GM12878 (cell line): ENCODE results near the gene SERP1. TPM values are rescaled to one million over a fixed set of nuclear protein-coding genes. Genes with fewer than 3 reads are reported as not detected.

Source experiments
- ATAC-seq: fragments of 200-7000 bp; cut with Tn5 transposase; 3 replicates; pipeline ENCODE4 v1.9.1; 2020; ENCODE audit warnings: mild to moderate bottlenecking, moderate library complexity
- BruUV-seq: library from RNA; stranded (reverse); fragments of 400-500 nt; replicated peaks from 2 replicates; lab custom pipeline; 2021; lab: Mats Ljungman, UMichigan
- CTCF ChIA-PET: fragments of 300-600 bp; sonication (Branson Sonifier 250); formaldehyde crosslinking; extraction: SDS; loops from one replicate; lab custom pipeline; 2021; ENCODE audit warnings: inconsistent platforms; lab: Yijun Ruan, JAX
- POLR2A ChIA-PET: fragments of 350-600 bp; formaldehyde crosslinking; extraction: SDS; loops from one replicate; lab custom pipeline; 2021; ENCODE audit warnings: inconsistent platforms; lab: Charles Lee
- RAD21 ChIA-PET: fragments of 300-600 bp; sonication (Branson Sonifier 250); formaldehyde crosslinking; loops from one replicate; lab custom pipeline; 2023; ENCODE audit warnings: antibody characterized with exemption; ENCODE audit not compliant: unreplicated experiment; lab: Charles Lee
- SMC1A ChIA-PET: fragments of 300-600 bp; sonication (Branson Sonifier 250); formaldehyde crosslinking; loops from one replicate; lab custom pipeline; 2023; ENCODE audit not compliant: unreplicated experiment, uncharacterized antibody; lab: Charles Lee
- DNase-seq: peaks from one replicate; pipeline ENCODE4 v3.0.0-alpha.2; 2011; ENCODE audit warnings: low read depth, low spot score
- FAIRE-seq: peaks from 3 replicates; lab custom pipeline; 2011; peaks lifted over from hg19 to GRCh38; lab: Jason Lieb, UNC
- H2AFZ ChIP-seq: 2 replicates; pipeline ENCODE4 v1.6.0; 2011; ENCODE audit warnings: low read depth, low read length, control low read depth; ENCODE audit not compliant: control insufficient read depth
- H3K27ac ChIP-seq: 2 replicates; pipeline ENCODE4 v1.5.1; 2011; ENCODE audit warnings: control low read depth; ENCODE audit not compliant: control insufficient read depth, insufficient read depth
- H3K27me3 ChIP-seq, 2 experiments: replicated peaks in 1 of 2; 2 replicates each; pipeline versions ENCODE4 v1.6.0 to v1.6.1; 2011; ENCODE audit warnings: low read length in 1 of 2; ENCODE audit not compliant: control insufficient read depth in 2 of 2, insufficient read depth in 2 of 2
- H3K36me3 ChIP-seq, 2 experiments: 2 replicates each; pipeline ENCODE4 v1.5.1; 2011; ENCODE audit warnings: low read length in 1 of 2; ENCODE audit not compliant: control insufficient read depth in 2 of 2, insufficient read depth in 2 of 2
- H3K4me1 ChIP-seq: 2 replicates; pipeline ENCODE4 v1.6.1; 2011; ENCODE audit warnings: mild to moderate bottlenecking, low read length, moderate library complexity, mixed read lengths; ENCODE audit not compliant: control insufficient read depth, insufficient read depth
- H3K4me2 ChIP-seq: 2 replicates; pipeline ENCODE4 v1.6.0; 2011; ENCODE audit warnings: control low read depth; ENCODE audit not compliant: control insufficient read depth, insufficient read depth
- H3K4me3 ChIP-seq: fragments of 200-600 bp; sonication (generic); 2 replicates; pipeline ENCODE4 v1.5.1; 2016
- H3K79me2 ChIP-seq: 2 replicates; pipeline ENCODE4 v1.6.0; 2011; ENCODE audit warnings: low read length; ENCODE audit not compliant: control insufficient read depth, insufficient read depth
- H3K9ac ChIP-seq: 2 replicates; pipeline ENCODE4 v1.8.0; 2011; ENCODE audit warnings: low read length, control low read depth, mixed read lengths; ENCODE audit not compliant: control insufficient read depth, insufficient read depth
- H3K9me3 ChIP-seq: replicated peaks from 3 replicates; pipeline ENCODE4 v1.5.1; 2011; ENCODE audit warnings: mild to moderate bottlenecking, low read length; ENCODE audit not compliant: control insufficient read depth, insufficient read depth
- H4K20me1 ChIP-seq: 2 replicates; pipeline ENCODE4 v1.6.0; 2011; ENCODE audit not compliant: control insufficient read depth, insufficient read depth
- CBX3 ChIP-seq: fragments of 200-600 bp; sonication (generic); IDR thresholded peaks from 2 replicates; pipeline ENCODE4 v1.6.1; 2016; ENCODE audit warnings: low read depth, borderline replicate concordance
- DPF2 ChIP-seq: fragments of 450-650 bp; IDR thresholded peaks from 2 replicates; pipeline ENCODE4 v1.6.1; 2017; ENCODE audit warnings: mild to moderate bottlenecking
- FOS ChIP-seq: IDR thresholded peaks from 3 replicates; pipeline ENCODE4 v1.6.1; 2011; ENCODE audit warnings: borderline replicate concordance; ENCODE audit not compliant: insufficient read length; ENCODE audit errors: extremely low read depth
- PML ChIP-seq: IDR thresholded peaks from 2 replicates; pipeline ENCODE4 v1.6.1; 2012; ENCODE audit warnings: low read length, inconsistent platforms
- POU2F2 ChIP-seq: IDR thresholded peaks from 3 replicates; pipeline ENCODE4 v1.6.1; 2011; ENCODE audit warnings: low read depth, mild to moderate bottlenecking, low read length, borderline replicate concordance
- SMAD1 ChIP-seq: fragments of 450-650 bp; IDR thresholded peaks from 2 replicates; pipeline ENCODE4 v1.6.1; 2018; ENCODE audit warnings: mild to moderate bottlenecking, low read depth; ENCODE audit not compliant: partially characterized antibody
- SREBF1 ChIP-seq: IDR thresholded peaks from 2 replicates; pipeline ENCODE4 v1.6.1; 2012; ENCODE audit warnings: mild to moderate bottlenecking, low read length
- WGBS: methylation state at CpG from one replicate; pipeline ENCODE4 v1.1.6; 2016; ENCODE audit warnings: low lambda C conversion rate; ENCODE audit not compliant: insufficient replicate concordance, insufficient coverage; ENCODE audit errors: missing lambda C conversion rate; 5-methylcytosine and 5-hydroxymethylcytosine counted together
- in situ Hi-C: fragments of 300-500 bp; cut with MboI; formaldehyde crosslinking; loops from 9 replicates; pipeline ENCODE4 v1.14.3; 2018; ENCODE audit warnings: mixed read lengths
- intact Hi-C: fragments of 100-400 bp; cut with micrococcal nuclease; formaldehyde crosslinking; loops from one replicate; pipeline ENCODE4 v1.14.2; 2022; ENCODE audit not compliant: unreplicated experiment
- polyA plus RNA-seq, 11 experiments: library from polyadenylated mRNA; depleted of rRNA in 4 of 11; unstranded in 6 of 11; stranded (reverse) in 5 of 11; fragments of >200 nt; fragmentation: Nextera tagmentation in 4 of 11; fragmentation: Illumina TruSeq in 1 of 11; extraction: Ambion mirVana in 4 of 11; extraction: Trizol in 1 of 11; gene quantifications; 1 replicate in 1 of 11; 2 replicates in 10 of 11; pipeline versions ENCODE4 v1.2.1 to v1.2.3, GENCODE V29; 2011 to 2016; ENCODE audit warnings: inconsistent platforms in 2 of 11, missing spikeins in 2 of 11, low read depth in 1 of 11
- total RNA-seq, 4 experiments: library from RNA; depleted of rRNA in 3 of 4; stranded (reverse); fragments of >200 nt in 3 of 4; fragmentation: Illumina TruSeq in 1 of 4; extraction: Trizol in 1 of 4; gene quantifications; 2 replicates each; pipeline versions ENCODE4 v1.2.1 to v1.2.3, GENCODE V29; 2013 to 2021
- TF ChIP-seq, protein P1 (sequence below): fragments of 450-650 bp; IDR thresholded peaks from 2 replicates; pipeline ENCODE4 v1.6.1; 2016; ENCODE audit warnings: mild to moderate bottlenecking, moderate library complexity, borderline replicate concordance
- TF ChIP-seq, protein P2 (sequence below): IDR thresholded peaks from 2 replicates; pipeline ENCODE4 v1.6.1; 2011; ENCODE audit warnings: low read depth, low read length, improper control_type of control experiment, borderline replicate concordance
- TF ChIP-seq, protein P3 (sequence below): IDR thresholded peaks from 2 replicates; pipeline ENCODE4 v1.6.1; 2011; ENCODE audit warnings: mild to moderate bottlenecking, low read depth, low read length, moderate library complexity; ENCODE audit not compliant: insufficient replicate concordance
- TF ChIP-seq, protein P4 (sequence below): IDR thresholded peaks from 2 replicates; pipeline ENCODE4 v1.6.1; 2011; ENCODE audit warnings: borderline replicate concordance, low read depth, mild to moderate bottlenecking, moderate library complexity, mixed read lengths, low read length; ENCODE audit not compliant: insufficient read depth; ENCODE audit errors: extremely low read length

Gene SERP1
- total and polyA plus RNA-seq, 10 of the 15 experiments (the other 5 are each of a cell fraction or from before 2014, with no cell fraction given) = 31.1 to 242 (median 87.0) TPM

DNA sequence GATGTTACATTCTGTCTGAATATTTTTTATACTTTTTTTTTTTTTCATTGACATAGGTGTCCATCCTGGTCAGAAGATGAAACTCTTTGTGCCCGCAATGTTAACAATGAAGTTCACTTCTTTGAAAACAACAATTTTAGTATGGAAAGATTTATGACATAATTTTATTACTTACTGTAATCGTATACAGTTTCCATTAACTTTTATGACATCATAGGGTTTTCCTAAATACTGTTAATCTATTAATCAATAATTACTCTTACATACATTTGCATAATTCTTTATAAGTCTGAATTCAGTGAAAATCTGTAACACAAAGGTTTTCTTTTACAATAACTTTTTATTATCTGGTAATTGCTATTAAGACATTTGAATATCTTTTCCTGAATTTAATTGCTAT, 17.9 kb upstream of the SERP1 start (continued):
- TF ChIP-seq, protein P1, sequence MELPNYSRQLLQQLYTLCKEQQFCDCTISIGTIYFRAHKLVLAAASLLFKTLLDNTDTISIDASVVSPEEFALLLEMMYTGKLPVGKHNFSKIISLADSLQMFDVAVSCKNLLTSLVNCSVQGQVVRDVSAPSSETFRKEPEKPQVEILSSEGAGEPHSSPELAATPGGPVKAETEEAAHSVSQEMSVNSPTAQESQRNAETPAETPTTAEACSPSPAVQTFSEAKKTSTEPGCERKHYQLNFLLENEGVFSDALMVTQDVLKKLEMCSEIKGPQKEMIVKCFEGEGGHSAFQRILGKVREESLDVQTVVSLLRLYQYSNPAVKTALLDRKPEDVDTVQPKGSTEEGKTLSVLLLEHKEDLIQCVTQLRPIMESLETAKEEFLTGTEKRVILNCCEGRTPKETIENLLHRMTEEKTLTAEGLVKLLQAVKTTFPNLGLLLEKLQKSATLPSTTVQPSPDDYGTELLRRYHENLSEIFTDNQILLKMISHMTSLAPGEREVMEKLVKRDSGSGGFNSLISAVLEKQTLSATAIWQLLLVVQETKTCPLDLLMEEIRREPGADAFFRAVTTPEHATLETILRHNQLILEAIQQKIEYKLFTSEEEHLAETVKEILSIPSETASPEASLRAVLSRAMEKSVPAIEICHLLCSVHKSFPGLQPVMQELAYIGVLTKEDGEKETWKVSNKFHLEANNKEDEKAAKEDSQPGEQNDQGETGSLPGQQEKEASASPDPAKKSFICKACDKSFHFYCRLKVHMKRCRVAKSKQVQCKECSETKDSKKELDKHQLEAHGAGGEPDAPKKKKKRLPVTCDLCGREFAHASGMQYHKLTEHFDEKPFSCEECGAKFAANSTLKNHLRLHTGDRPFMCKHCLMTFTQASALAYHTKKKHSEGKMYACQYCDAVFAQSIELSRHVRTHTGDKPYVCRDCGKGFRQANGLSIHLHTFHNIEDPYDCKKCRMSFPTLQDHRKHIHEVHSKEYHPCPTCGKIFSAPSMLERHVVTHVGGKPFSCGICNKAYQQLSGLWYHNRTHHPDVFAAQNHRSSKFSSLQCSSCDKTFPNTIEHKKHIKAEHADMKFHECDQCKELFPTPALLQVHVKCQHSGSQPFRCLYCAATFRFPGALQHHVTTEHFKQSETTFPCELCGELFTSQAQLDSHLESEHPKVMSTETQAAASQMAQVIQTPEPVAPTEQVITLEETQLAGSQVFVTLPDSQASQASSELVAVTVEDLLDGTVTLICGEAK = no peak
- TF ChIP-seq FOS (no peak), PML (no peak)
- TF ChIP-seq, all 136 proteins: peak for 0

DNA sequence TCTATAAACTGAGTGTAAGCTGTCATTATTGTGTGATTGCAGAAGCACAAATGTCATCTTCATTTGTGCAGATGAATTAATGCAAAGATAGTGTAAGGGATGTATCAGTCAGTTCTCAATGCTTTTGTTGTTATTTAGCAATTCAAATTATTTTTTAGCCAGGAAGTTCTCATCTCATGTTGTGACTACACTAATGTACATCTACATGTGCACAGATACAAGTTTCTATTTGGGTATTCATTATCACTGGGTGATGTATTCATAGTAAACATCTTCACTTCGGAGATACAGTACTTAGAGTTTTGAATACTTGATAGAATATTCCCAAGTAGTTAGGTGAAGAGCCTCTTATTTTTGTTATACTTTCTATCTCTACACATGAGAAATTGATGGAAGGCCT, 11.4 kb upstream of the SERP1 start:
- DNase-seq (no peak), FAIRE-seq (no peak), ATAC-seq (no peak)
- Histone ChIP-seq H3K27ac (no peak overlapping the region), H3K4me3 (no peak overlapping the region), H3K27me3 (no peaks in the 10 kb centered on the region), H3K9ac (no peak overlapping the region), H3K4me2 (no peak overlapping the region), H3K79me2 (peaks cover 37% of the 10 kb centered on the region), H3K4me1 (no peaks in the 10 kb centered on the region), H3K36me3 (peaks cover 0 to 19% of the 10 kb centered on the region in 2 experiments; a peak in 3 of 4 replicates), H2AFZ (no peak overlapping the region), H4K20me1 (no peaks in the 10 kb centered on the region), H3K9me3 (no peaks in the 10 kb centered on the region; the same call in 2 of the 3 replicates)
- CTCF ChIA-PET = interaction anchor here (0.9 kb wide), 1 partner anchor 10 kb away, joined by 4 read pairs; no protein-coding TSS in a partner anchor
- POLR2A ChIA-PET = interaction anchor here (1.0 to 1.3 kb wide), 2 partner anchors 14 to 146 kb away, joined by 3 read pairs; no protein-coding TSS in a partner anchor
- in situ Hi-C loops (no loop called here), intact Hi-C loops (no loop called here)
- TF ChIP-seq, protein P2, sequence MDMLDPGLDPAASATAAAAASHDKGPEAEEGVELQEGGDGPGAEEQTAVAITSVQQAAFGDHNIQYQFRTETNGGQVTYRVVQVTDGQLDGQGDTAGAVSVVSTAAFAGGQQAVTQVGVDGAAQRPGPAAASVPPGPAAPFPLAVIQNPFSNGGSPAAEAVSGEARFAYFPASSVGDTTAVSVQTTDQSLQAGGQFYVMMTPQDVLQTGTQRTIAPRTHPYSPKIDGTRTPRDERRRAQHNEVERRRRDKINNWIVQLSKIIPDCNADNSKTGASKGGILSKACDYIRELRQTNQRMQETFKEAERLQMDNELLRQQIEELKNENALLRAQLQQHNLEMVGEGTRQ = no peak
- no peak for TF ChIP-seq CBX3
- no peak for TF ChIP-seq SREBF1
- TF ChIP-seq DPF2 = no peak
- TF ChIP-seq, protein P3, sequence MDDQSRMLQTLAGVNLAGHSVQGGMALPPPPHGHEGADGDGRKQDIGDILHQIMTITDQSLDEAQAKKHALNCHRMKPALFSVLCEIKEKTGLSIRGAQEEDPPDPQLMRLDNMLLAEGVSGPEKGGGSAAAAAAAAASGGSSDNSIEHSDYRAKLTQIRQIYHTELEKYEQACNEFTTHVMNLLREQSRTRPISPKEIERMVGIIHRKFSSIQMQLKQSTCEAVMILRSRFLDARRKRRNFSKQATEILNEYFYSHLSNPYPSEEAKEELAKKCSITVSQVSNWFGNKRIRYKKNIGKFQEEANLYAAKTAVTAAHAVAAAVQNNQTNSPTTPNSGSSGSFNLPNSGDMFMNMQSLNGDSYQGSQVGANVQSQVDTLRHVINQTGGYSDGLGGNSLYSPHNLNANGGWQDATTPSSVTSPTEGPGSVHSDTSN = no peak
- TF ChIP-seq, protein P4, sequence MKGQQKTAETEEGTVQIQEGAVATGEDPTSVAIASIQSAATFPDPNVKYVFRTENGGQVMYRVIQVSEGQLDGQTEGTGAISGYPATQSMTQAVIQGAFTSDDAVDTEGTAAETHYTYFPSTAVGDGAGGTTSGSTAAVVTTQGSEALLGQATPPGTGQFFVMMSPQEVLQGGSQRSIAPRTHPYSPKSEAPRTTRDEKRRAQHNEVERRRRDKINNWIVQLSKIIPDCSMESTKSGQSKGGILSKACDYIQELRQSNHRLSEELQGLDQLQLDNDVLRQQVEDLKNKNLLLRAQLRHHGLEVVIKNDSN = no peak
- no peak for TF ChIP-seq POU2F2
- TF ChIP-seq SMAD1 = no peak
- SMC1A ChIA-PET = interaction anchor here (0.8 to 1.7 kb wide), 3 partner anchors 20 to 40 kb away, joined by 3 to 6 read pairs (median 3); no protein-coding TSS in a partner anchor
- no TSS peak for BruUV-seq
- RAD21 ChIA-PET = no interaction called here
- WGBS = 13% methylated on average over 1 of the region's 1 CpG
